K562 (cell line): ENCODE results near the gene ITSN2. TPM values are rescaled to one million over a fixed set of nuclear protein-coding genes. Genes with fewer than 3 reads are reported as not detected.

Experiments used
- ATAC-seq: fragments of 200-7000 bp; cut with Tn5 transposase; 3 replicates; pipeline ENCODE4 v1.9.1; 2020; ENCODE audit warnings: moderate library complexity
- BruUV-seq: library from RNA; stranded (reverse); fragments of 400-500 nt; replicated peaks from 2 replicates; lab custom pipeline; 2021; lab: Mats Ljungman, UMichigan
- CTCF ChIA-PET: fragments of 300-600 bp; formaldehyde crosslinking; extraction: SDS; loops from one replicate; lab custom pipeline; 2021; ENCODE audit warnings: low intra/inter-chr PET ratio; lab: Yijun Ruan, JAX
- POLR2A ChIA-PET: fragments of 300-600, 350-650 bp; sonication (Branson Sonifier 250); formaldehyde crosslinking; extraction: SDS; loops from one replicate; lab custom pipeline; 2021; ENCODE audit warnings: antibody characterized with exemption, inconsistent platforms; lab: Yijun Ruan, JAX
- DNase-seq, 4 experiments: peaks; one replicate each; pipeline versions ENCODE4 v3.0.0 to v3.0.0-alpha.2; 2011 to 2018; ENCODE audit warnings: low spot score in 3 of 4, mixed read lengths in 3 of 4; ENCODE audit errors: extremely low read depth in 1 of 4
- FAIRE-seq: peaks from 2 replicates; lab custom pipeline; 2011; peaks lifted over from hg19 to GRCh38; lab: Jason Lieb, UNC
- H2AFZ ChIP-seq: 2 replicates; pipeline ENCODE4 v1.6.0; 2011; ENCODE audit warnings: low read depth, low read length, control low read depth, inconsistent platforms
- H3K27ac ChIP-seq: fragments of 200-600 bp; 3 replicates; pipeline ENCODE4 v1.8.0; 2011; ENCODE audit warnings: low read depth, mild to moderate bottlenecking, control low read depth, inconsistent platforms, low read length, moderate library complexity, mixed read lengths; ENCODE audit errors: extremely low read depth
- H3K27me3 ChIP-seq, 2 experiments: fragments of 300-600 bp in 1 of 2; 2 replicates in 1 of 2; 3 replicates in 1 of 2; pipeline versions ENCODE4 v1.6.0 to v1.8.0; 2011; ENCODE audit warnings: inconsistent platforms in 2 of 2, low read length in 2 of 2, mild to moderate bottlenecking in 1 of 2, mixed read lengths in 1 of 2, moderate library complexity in 1 of 2; ENCODE audit not compliant: control insufficient read depth in 2 of 2, insufficient read depth in 2 of 2
- H3K36me3 ChIP-seq: fragments of 300-600 bp; 3 replicates; pipeline ENCODE4 v1.8.0; 2011; ENCODE audit warnings: mild to moderate bottlenecking, low read length, inconsistent platforms; ENCODE audit not compliant: control insufficient read depth, insufficient read depth
- H3K4me1 ChIP-seq, 2 experiments: fragments of 200-600 bp in 1 of 2; replicated peaks in 1 of 2; 2 replicates in 1 of 2; 3 replicates in 1 of 2; pipeline versions ENCODE4 v1.5.1 to v1.8.0; 2011; ENCODE audit warnings: inconsistent platforms in 2 of 2, low read length in 2 of 2, mild to moderate bottlenecking in 1 of 2, mixed read lengths in 1 of 2, moderate library complexity in 1 of 2; ENCODE audit not compliant: control insufficient read depth in 2 of 2, insufficient read depth in 2 of 2
- H3K4me2 ChIP-seq: 2 replicates; pipeline ENCODE4 v1.6.1; 2011; ENCODE audit warnings: low read length, control low read depth, inconsistent platforms, mixed read lengths; ENCODE audit not compliant: insufficient read depth
- H3K4me3 ChIP-seq: fragments of 200-600 bp; sonication (generic), shearing (Covaris generic); 2 replicates; pipeline ENCODE4 v1.5.1; 2016; ENCODE audit warnings: control low read depth, inconsistent platforms
- H3K79me2 ChIP-seq: fragments of 200-600 bp; 3 replicates; pipeline ENCODE4 v1.8.0; 2011; ENCODE audit warnings: low read length, inconsistent platforms; ENCODE audit not compliant: control insufficient read depth, insufficient read depth
- H3K9ac ChIP-seq, 2 experiments: 2 replicates each; pipeline versions ENCODE4 v1.6.0 to v1.6.1; 2011; ENCODE audit warnings: low read depth in 2 of 2, low read length in 2 of 2, control low read depth in 1 of 2, inconsistent platforms in 1 of 2, mild to moderate bottlenecking in 1 of 2, mixed read lengths in 1 of 2; ENCODE audit not compliant: insufficient read depth in 1 of 2
- H3K9me1 ChIP-seq: one replicate; pipeline ENCODE4 v1.6.0; 2011; ENCODE audit warnings: inconsistent platforms, mild to moderate bottlenecking, low read length, moderate library complexity; ENCODE audit not compliant: control insufficient read depth, insufficient read depth
- H3K9me3 ChIP-seq: replicated peaks from 2 replicates; pipeline ENCODE4 v1.5.1; 2011; ENCODE audit warnings: low read depth, low read length, inconsistent platforms; ENCODE audit not compliant: control insufficient read depth, insufficient read depth
- H4K20me1 ChIP-seq: replicated peaks from 2 replicates; pipeline ENCODE4 v1.6.1; 2011; ENCODE audit warnings: low read length, inconsistent platforms, mixed read lengths; ENCODE audit not compliant: control insufficient read depth, insufficient read depth
- CHD4 ChIP-seq: fragments of 200-600 bp; sonication (generic); IDR thresholded peaks from 3 replicates; pipeline ENCODE4 v1.6.1; 2012; ENCODE audit warnings: low read depth, mild to moderate bottlenecking, mixed read lengths, low read length, inconsistent platforms; ENCODE audit not compliant: insufficient read depth, insufficient replicate concordance, poor library complexity, severe bottlenecking
- CXXC5 ChIP-seq: fragments of 250-450 bp; sonication (Bioruptor Pico); IDR thresholded peaks from 2 replicates; pipeline ENCODE4 v1.8.0; 2022; ENCODE audit warnings: inconsistent platforms, mild to moderate bottlenecking, moderate library complexity
- DNMT1 ChIP-seq: fragments of 450-650 bp; IDR thresholded peaks from 2 replicates; pipeline ENCODE4 v1.6.1; 2016; ENCODE audit warnings: antibody characterized with exemption, mild to moderate bottlenecking
- MCM3 ChIP-seq: fragments of 450-650 bp; IDR thresholded peaks from 2 replicates; pipeline ENCODE4 v1.6.1; 2016
- SPI1 ChIP-seq: IDR thresholded peaks from 2 replicates; pipeline ENCODE4 v1.6.1; 2011; ENCODE audit warnings: low read depth, low read length, control low read depth, borderline replicate concordance
- TCF7L2 ChIP-seq: fragments of 150-350 bp; IDR thresholded peaks from 2 replicates; pipeline ENCODE4 v1.6.1; 2016; ENCODE audit warnings: low read depth, mild to moderate bottlenecking, low read length, moderate library complexity
- WGBS: fragments of 100-300 bp; shearing (Covaris generic); methylation state at CpG from one replicate; pipeline ENCODE4 v1.1.6; 2016; ENCODE audit warnings: low coverage, mixed read lengths; ENCODE audit not compliant: insufficient coverage; ENCODE audit errors: missing lambda C conversion rate; 5-methylcytosine and 5-hydroxymethylcytosine counted together
- in situ Hi-C: fragments of 300-500 bp; cut with MboI; formaldehyde crosslinking; loops from 4 replicates; pipeline ENCODE4 v1.15.0; 2018; ENCODE audit warnings: inconsistent platforms, mixed read lengths
- intact Hi-C: fragments of 100-400 bp; cut with micrococcal nuclease; formaldehyde crosslinking; loops from 2 replicates; pipeline ENCODE4 v1.14.2; 2022
- polyA plus RNA-seq, 8 experiments: library from polyadenylated mRNA; depleted of rRNA in 4 of 8; stranded (reverse) in 5 of 8; unstranded in 3 of 8; fragments of >200 nt; fragmentation: Nextera tagmentation in 2 of 8; fragmentation: Illumina TruSeq in 1 of 8; extraction: Ambion mirVana in 2 of 8; extraction: Trizol in 1 of 8; gene quantifications; 2 replicates each; pipeline versions ENCODE4 v1.2.1 to v1.2.3, GENCODE V29; 2011 to 2014; ENCODE audit warnings: inconsistent platforms in 1 of 8, missing spikeins in 1 of 8
- total RNA-seq, 7 experiments: library from RNA; depleted of rRNA in 6 of 7; stranded (reverse); fragments of >200 nt in 6 of 7; fragmentation: Illumina TruSeq in 2 of 7; extraction: Trizol in 2 of 7; gene quantifications; 2 replicates each; pipeline versions ENCODE4 v1.2.1 to v1.2.3, GENCODE V29; 2011 to 2021; ENCODE audit warnings: low replicate concordance in 1 of 7
- TF ChIP-seq, protein P1 (sequence below): IDR thresholded peaks from 2 replicates; pipeline ENCODE4 v1.6.1; 2012; ENCODE audit warnings: low read depth, low read length, improper control_type of control experiment, borderline replicate concordance

ITSN2 gene
- total and polyA plus RNA-seq, 9 of the 15 experiments (the other 6 are each of a cell fraction or from before 2014, with no cell fraction given), result 6.6 to 19.9 (median 15.2) TPM

DNA sequence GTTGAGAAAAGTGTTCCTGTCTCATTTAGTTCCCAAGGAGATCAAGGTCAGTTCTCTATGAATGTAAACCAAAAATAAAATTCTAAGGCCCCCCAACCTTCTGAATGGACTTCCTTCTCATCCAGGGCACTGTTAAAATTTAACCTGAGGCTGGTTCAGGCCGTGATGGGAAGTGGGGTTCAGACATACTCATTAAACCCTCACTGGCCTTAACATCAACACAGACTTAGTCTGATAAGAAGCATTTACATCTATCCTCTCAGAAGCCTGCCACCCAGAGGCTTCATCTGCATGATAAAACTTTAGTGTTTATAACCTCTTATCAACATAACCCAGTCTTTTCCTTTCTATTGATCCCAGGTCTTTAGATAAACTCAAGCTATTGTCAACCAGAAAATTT, 22.4 kb downstream of the ITSN2 start (continued):
- TF ChIP-seq, protein P1, sequence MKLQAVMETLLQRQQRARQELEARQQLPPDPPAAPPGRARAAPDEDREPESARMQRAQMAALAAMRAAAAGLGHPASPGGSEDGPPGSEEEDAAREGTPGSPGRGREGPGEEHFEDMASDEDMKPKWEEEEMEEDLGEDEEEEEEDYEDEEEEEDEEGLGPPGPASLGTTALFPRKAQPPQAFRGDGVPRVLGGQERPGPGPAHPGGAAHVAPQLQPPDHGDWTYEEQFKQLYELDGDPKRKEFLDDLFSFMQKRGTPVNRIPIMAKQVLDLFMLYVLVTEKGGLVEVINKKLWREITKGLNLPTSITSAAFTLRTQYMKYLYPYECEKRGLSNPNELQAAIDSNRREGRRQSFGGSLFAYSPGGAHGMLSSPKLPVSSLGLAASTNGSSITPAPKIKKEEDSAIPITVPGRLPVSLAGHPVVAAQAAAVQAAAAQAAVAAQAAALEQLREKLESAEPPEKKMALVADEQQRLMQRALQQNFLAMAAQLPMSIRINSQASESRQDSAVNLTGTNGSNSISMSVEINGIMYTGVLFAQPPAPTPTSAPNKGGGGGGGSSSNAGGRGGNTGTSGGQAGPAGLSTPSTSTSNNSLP, result peak; percentile 83; the same call in 1 of the 2 replicates
- TF ChIP-seq DNMT1 (no peak), CXXC5 (CRISPR knock-in tag) (no peak)
- TF ChIP-seq, all 486 proteins: peak for 10

DNA sequence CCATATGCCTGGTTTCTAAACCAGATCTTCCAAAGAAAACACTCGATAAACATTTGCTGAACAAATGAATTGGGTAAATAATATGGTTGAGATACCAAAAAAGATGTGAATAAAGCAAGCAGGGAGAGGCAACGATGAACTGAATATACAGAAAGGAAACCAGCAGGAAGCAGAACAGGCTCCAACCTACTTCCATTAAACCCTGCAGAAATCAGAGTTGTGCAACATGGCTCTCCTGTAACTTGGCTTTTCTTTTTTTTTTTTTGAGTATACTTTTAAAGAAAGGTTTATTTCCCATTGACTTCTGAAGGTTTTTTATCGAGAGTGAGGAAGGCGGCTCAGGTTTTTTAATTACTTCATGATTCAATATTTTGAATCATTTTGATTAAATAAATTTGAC, 23.5 kb downstream of the ITSN2 start:
- FAIRE-seq (peak; percentile 46), DNase-seq (no peak), ATAC-seq (no peak)
- Histone ChIP-seq H3K27me3 (no peaks in the 10 kb centered on the region), H3K36me3 (no peaks in the 10 kb centered on the region), H3K27ac (no peak overlapping the region), H4K20me1 (no peaks in the 10 kb centered on the region; the same call in 1 of the 2 replicates), H3K9me1 (no peaks in the 10 kb centered on the region), H3K4me2 (no peak overlapping the region), H2AFZ (no peak overlapping the region), H3K9me3 (no peaks in the 10 kb centered on the region), H3K79me2 (peaks cover 2% of the 10 kb centered on the region), H3K4me1 (peaks cover 0 to 25% of the 10 kb centered on the region in 2 experiments; a peak in 3 of 5 replicates), H3K9ac (no peak overlapping the region), H3K4me3 (no peak overlapping the region)
- intact Hi-C loops, result no loop called here
- CTCF ChIA-PET, result no interaction called here
- BruUV-seq, result no TSS peak
- WGBS, result 72% methylated on average over 4 of the region's 4 CpGs
- TF ChIP-seq CHD4 (no peak), MCM3 (no peak), SPI1 (no peak), TCF7L2 (no peak)
- POLR2A ChIA-PET, result no interaction called here
- in situ Hi-C loops, result no loop called here
